NCI-H1417 treated with DMSO at 0.1 percent for 48 hours (cell line): ENCODE results near the gene CYB561D1.

Experiments
- DNase-seq: peaks from one replicate; lab custom pipeline; 2025; lab: John Stamatoyannopoulos, UW

Gene CYB561D1

DNA sequence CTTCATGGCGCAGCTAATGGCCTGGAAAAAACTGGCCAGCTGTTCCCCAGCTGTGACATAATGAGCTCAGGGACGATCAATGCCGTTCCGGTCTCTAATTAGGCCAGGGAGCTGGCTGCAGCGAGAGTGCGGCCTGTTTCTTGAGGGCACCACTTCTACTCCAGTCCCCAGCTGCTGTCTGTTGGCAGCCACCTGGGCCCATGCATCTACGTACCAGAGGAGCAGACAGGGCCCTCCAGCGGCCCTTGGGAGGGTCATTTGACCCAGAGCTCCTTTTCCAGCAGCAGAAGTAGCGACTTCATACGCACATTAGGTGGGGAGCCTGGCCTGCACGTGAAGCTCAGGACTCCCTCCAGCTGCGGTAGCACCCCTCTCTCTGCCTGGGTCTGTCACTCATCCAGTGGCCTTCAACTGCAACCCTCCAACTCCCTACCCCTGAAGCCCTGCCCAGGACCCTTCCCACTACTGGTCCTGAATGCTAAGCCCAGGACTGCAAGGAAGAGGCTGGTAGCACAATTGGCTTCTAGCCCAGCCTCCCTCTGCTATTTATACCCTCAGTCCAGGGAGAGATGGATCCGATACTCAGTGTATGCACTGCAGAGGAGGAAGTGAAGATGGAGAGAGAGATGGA lies 36.7 kb downstream of the CYB561D1 start:
- DNase-seq = no peak

DNA sequence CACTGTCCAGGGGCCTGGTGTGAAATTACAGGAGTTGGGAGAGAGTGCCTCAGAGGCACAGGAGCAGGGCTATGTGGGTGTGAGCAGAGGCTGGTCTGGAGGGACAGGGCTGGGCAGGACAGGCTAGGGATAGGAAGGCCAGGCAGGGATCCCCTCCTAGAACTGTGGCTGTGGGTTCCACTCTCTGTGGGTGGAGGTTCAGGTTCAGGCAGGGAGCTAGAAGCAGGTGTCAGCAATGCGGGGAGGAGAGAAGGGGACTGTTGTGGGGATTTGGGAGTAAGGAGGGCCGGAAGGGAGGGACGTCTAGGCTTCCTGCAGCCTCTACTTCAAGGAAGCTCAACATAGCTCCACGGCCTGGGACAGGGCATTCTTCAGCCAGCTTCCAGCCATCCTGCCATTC lies 37.5 kb downstream of the CYB561D1 start:
- DNase-seq = no peak

DNA sequence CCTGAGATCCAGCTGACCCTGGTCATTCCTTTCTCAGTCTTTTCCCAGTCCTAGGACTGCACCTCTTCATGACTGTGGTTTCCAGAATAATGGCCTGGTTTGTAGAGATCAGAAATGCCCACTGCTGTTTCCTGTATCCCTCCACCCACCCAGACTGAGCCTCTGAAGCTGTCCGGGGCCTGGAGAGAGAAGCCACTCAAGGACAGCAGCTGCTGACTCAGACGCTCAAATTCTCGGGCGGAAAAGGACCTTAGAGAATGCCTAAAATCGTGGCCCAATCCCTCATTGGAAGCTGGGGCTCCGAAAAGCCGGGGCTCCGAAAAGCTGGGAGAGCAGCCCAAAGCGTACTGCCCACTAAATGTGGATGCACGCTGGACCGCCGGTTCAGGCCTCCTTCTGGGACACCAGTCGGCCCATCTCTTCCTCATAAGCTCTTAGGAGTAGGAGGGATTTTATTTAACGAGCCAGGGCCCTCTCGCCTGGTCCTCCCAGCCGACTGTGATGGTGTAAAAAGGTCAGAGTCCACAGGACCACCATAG lies 38.0 kb downstream of the CYB561D1 start:
- DNase-seq = no peak

DNA sequence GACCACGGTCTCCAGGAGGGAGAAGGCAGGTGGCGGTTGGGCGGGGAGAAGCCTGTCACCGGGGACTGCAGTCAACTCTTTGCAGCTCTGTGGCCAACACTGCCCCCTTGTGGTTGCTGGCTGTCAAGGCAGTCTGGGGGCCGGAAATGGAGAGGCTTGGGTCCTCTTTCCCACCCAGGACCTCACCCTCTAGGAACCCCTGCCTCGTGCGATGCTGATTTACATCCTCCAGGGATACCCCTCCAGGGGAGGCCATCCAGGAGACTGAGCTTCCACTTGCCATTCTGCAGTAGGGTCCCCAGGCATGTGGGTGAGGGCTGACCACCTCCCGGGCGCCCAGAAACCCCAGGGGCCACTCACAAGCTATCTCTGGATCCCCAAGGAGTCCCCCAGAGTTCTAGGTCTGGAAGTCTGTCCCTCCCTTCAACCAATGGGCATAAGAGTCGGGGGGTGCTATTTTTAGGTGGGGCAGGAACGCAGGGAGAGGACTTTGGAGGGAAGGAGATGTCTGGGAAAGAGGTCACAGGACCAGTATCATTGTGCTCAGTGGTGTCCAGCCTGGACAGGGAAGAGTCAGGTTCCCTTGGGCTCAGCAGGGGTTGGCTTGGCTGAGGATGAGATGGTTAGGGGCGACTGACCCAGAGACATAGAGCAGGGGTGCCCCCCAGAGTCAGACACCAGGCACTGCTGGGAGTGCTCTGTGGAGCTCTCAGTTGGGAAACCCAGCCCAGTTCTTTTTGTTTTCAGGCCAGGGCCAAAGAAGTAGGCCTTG lies 38.7 kb downstream of the CYB561D1 start:
- no peak for DNase-seq

DNA sequence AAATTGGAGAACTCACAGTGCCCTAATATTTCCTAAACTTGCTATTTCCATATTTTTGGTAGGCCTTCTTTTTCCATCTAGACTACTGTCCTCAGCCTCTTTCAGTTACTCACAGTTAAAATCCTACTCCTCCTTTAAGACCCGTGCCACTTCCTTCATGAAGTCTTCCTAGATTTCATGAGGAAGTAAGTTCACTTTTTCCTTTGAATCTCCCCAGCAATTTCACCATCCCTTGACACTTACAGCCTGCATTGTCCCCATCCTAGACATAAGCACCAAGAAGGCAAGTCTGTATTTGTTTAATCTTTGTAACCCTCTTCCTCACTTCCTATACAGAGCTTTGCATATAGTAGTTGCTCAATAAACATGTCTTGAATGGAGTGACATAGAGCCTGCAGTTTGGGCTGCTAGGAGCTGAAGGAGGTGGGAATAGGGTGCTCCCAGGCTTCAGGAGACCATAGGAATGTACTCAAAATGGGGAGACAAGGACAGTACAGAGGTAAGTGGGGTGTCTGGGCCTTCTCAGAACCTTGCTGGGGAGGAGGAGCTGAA lies 40.5 kb downstream of the CYB561D1 start:
- DNase-seq = no peak

DNA sequence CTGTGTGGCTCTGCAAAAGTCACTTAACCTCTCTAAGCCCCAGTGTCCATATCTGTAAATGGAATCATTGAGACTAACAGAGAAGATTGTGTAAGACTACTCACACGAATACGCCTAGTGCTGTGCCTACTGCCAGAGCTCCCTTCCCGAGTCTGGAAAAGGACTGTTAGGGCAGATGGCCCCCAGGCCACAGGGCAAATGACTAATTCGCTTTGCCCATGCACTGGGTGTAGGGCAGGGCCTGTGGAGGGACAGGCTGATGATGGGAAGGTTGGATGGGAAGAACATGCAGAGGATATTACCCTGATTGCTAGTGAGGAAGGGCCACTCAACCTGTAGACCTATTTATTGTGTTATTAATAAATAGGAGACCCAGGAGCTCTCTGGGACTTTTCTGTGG lies 41.6 kb downstream of the CYB561D1 start:
- DNase-seq = no peak

DNA sequence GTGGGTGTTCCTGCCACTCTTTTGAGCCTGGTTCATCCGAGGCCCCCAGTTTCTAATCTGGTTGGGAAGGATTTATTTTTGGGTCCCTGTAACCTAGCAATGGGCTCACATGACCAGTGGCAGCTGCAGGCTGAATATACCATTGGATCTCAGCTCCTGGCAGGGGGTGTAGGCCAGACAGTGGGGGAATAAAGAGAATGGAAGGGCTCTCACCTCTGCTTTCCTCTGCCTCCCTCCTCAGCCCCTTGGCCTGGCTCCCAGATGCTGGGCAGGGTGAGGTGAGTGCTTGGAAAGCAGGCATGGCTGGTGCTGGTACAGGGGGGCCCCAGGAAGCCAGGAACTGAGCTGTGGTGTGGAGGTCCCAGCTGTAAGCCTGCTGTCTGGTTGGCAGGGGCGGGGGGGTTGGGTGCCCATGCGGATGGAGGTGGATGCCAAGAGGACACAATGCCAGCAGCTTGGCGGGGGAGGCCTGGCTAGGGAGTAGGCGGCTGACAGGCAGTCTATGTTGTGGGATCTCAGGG lies 42.1 kb downstream of the CYB561D1 start:
- no peak for DNase-seq

DNA sequence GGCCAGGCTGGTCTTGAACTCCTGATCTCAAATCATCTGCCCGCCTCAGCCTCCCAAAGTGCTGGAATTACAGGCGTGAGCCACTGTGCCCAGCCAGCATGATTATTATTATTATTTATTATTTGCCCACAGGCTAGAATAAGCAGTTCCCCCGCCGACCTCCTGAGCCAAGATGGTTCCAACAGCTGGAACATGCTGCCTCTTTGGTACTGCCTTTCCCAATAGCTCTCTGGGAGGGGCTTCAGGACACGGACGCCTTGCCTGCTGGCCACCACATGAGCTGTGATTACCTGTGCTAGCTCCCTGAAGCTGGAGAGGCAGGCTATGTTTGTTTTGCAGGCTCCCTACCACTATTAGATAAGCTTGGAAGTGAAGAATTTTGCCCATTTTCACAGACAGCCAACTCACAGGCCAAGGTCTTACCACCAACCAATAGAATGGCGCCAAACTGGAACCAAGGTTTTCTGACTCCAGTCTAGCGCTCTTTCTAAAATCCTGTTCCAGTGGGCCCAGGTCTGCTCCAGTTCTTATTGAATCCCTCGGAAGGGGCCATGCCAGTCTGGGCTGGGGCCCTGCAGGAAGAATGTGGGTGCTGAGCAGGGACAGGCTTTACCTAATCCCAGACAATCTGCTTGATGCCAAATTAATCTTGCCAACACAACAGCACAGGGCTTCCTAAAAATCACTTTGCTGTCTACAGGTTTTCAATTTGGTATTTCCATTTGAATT lies 43.7 kb downstream of the CYB561D1 start:
- DNase-seq = no peak

DNA sequence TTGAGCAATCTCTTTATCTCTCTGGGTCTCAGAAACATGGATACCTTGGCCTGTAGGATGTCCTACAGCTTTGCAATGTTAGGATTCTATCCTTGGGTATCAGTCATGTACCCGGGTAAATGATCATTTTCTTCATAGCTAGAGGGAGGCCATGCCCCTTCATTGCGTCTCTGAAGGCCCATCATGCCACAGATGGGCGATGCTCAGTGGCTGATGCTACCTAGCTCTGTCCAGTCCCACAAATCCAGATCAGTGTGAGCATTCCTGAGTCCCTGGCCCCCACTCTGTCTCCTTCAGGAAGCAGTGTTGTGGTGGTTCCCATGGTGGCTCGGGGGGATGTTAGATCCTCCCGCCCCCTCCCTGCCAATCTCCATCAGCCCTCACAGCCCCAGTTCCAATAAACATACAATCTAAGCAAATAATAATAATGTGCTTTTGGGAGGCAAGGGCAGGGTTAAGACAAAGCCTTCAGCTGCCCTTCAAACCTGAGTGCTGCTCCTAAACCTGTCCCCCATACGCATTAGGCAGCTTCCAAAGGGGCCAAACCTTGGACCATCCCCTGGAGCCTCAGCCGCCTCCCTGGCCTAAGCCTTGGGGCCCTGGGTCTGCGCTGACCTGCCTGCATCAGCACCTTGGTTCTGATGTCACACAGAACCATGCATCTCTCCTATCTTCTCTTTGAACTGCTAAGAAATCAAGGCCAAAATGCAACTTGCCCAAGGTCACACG lies 45.1 kb downstream of the CYB561D1 start:
- DNase-seq = no peak

DNA sequence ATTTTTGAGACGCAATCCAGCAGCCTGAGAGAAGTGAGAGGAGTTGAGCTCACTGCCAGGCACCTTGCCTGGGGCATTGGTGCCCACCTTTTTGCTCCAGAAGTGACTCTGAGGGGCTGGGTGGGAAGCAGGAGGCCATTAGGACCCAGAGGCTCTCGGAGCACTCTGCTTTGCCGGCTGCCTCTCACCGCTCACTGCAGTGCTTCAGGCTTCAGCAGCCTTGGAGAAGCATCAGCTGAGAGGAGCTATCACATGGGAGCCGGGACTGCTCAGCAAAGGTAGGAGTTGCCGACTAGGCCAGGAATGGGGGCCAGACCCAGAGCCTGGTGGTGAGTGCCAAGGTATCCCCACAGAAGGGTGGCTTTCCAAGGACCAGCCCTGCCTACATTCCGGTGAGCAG lies 45.8 kb downstream of the CYB561D1 start, which contains the start of gene GPR61:
Gene GPR61, plus strand, starts transcription at position 197 of the 400 bp plus-strand sequence. CDS start 3,151 bp downstream, outside the sequence.
- DNase-seq = no peak

DNA sequence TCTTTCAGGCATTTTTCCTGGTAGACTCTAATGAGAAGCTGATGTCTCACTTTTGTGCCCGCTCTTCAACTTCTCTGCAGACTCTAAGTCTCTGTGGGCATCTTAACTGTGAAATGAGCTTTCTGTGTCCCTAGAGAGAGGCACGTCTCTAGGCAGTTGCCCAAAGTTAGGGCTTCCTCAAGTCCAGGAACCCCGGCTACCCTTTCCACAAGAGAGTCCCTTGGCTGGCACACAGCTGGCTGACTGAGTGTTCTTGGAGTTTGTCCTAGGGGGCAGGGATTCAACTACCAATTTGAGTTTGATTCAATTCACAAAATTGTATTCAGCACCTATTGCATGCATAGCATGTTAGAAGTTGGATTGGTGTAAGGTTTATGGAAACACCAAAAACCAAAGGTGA lies 47.2 kb downstream of the CYB561D1 start:
- no peak for DNase-seq

DNA sequence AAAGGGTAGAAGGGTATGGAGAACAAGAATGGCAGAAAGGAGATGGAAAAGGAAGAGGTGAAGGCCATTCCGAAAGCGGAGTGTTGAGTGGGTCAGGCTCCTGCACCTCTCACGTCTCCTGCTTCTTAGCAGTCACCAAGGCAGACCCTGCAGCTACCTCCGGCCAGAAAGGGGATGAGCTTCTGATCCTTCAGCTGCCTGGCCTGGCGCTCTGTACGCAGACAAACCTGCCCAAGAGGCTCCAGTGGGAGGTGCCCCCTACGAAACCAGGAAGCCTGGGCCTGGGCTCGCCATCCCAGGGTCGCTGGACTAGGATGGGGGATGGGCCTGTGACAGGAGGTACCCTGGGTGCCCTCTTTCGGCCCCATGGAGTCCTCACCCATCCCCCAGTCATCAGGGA lies 48.8 kb downstream of the CYB561D1 start:
- DNase-seq = no peak

DNA sequence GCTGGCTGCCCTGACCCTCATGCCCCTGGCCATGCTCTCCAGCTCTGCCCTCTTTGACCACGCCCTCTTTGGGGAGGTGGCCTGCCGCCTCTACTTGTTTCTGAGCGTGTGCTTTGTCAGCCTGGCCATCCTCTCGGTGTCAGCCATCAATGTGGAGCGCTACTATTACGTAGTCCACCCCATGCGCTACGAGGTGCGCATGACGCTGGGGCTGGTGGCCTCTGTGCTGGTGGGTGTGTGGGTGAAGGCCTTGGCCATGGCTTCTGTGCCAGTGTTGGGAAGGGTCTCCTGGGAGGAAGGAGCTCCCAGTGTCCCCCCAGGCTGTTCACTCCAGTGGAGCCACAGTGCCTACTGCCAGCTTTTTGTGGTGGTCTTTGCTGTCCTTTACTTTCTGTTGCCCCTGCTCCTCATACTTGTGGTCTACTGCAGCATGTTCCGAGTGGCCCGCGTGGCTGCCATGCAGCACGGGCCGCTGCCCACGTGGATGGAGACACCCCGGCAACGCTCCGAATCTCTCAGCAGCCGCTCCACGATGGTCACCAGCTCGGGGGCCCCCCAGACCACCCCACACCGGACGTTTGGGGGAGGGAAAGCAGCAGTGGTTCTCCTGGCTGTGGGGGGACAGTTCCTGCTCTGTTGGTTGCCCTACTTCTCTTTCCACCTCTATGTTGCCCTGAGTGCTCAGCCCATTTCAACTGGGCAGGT lies 49.5 kb downstream of the CYB561D1 start:
- DNase-seq = no peak

DNA sequence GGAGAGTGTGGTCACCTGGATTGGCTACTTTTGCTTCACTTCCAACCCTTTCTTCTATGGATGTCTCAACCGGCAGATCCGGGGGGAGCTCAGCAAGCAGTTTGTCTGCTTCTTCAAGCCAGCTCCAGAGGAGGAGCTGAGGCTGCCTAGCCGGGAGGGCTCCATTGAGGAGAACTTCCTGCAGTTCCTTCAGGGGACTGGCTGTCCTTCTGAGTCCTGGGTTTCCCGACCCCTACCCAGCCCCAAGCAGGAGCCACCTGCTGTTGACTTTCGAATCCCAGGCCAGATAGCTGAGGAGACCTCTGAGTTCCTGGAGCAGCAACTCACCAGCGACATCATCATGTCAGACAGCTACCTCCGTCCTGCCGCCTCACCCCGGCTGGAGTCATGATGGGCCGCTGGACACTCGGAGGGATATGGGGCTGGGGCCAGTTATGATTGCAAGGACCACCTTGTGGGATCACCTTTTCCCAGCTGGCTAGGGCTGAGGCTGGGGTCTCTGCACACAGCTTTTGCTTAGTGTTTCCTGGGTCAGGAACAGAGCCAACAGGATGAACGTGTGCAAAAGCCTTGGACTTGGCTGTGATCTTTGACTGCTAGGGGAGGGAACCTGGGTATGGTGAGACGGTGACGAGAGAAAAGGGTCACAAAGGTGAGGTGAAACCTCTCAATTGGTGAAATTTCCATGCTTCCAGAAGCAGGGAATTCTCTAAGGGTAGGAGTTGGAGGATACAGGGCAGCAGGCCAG lies 50.3 kb downstream of the CYB561D1 start:
- DNase-seq = no peak

DNA sequence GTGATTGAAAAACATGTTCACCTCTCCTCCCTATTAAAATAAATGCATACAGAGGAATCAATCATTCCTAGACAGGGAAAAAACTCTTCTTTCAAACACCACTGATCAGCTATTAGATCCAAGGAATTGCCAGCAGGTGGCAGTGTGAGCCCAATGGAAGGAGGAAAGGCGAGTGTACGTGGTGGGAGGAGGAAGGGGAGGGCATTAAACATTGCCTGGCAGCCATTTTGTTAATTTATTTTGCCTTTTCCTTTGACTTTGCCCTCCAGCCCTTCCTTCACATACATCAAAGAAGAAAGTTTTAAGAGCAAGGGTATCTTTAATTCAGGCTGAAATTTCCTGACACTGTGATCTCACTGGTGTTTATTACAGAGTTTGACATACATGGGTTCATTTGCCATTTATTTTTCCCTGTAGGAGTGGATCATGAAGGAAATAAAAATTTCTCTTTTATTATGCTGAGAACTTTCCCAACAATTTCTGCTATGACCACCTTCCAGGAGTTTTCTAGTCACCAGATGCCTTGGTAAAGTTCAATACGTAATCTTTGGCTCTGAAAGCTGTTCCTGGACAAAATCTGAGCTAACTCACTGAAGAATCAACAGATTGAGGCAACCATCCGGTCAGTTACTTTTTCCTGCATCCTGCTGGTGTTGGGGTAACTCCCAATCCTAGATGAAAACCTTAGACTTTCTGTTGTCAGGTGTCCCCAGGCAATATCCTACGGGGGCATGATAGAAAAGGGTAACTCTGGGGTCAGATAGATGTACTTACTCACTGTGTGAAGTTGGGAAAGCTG lies 52.6 kb downstream of the CYB561D1 start:
- peak; percentile 74 for DNase-seq

DNA sequence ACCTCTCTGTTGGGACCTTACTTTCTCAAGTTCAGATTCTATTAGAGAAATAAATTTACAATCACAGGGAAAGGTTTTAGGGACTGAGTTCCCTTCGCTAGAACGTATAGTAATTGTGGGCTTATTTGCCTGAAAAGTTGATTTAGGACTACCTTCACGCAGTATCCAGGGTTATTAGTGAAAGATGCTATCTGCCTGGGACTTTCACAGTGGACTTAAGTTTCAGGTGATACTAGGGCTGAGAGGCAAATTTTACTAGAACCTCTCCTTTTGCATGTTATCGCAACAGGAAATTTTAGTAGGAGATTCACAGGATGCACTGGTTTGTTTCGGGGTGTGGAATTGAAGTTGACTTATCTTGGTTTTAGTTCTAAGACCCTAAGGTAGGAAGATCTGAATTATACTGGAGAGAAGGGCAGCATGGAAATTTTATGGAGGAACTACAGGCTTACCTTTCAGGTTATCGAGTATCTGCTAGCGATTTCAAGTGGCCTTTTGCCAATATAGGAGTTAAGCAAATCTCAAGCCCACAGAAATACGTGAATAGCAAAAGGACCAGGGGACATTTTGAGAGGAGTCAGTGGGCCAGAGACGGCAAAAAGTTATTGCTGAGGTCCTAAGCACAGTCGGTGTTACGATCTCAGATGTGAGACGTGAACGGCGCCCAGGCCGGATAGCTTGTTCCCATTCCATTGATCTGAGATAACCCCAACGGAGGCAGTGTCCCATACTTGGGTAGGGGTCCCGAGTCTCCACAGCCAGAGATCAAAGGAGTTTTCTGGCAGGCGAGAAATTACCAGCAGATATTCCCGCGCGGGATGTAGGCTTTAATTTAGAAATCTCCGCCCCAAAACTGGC lies 53.8 kb downstream of the CYB561D1 start:
- no peak for DNase-seq

DNA sequence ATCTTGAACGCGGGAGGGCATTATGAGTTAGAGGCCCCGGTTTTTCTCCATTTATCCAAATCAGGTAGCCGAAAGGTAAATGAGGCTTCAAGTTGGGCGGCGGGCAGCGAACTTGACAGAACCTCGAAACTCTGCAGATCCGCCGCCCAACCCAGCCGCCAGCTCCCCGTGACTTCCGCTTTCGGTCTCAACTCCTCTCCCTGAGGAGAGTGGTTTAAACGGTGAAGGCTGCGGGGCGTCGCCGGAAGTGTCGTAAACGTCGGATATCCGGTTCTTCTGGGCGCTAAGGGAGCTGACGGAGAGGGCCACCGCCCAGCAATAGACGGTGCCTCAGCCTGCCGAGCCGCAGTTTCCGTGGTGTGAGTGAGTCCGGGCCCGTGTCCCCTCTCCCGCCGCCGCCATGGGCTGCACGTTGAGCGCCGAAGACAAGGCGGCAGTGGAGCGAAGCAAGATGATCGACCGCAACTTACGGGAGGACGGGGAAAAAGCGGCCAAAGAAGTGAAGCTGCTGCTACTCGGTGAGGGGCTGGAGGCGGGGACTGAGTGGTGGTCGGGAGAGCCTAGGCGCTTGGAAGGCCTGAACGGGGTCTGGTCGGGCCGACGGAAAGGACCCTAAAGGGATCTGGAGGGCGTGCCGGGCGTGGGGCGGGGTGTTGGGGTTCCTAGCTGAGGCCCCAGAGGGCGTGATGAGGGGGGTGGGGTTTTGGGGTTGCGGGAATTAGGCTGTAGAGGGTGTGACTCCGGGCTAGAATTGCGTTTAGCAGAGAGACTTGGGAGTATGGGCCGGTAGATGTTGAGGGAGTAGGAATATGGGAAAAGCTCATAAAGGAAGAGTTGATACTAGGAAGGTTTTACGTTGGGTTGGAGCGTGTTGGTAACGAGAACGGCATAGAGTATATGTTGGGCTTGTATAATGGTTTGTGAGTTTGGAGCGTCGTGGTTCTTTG lies 54.7 kb downstream of the CYB561D1 start, which contains the start of gene GNAI3:
Gene GNAI3, plus strand, starts transcription at position 295 of the 947 bp plus-strand sequence. Its CDS starts 106 bp downstream, at position 401.
- DNase-seq = peak; percentile 82
